WTC11 (cell line): ENCODE measurements around the gene TMEM54. TPM values are rescaled to one million over a fixed set of nuclear protein-coding genes. Genes with fewer than 3 reads are reported as not detected.

Experiments
- ATAC-seq: fragments of 200-7000 bp; cut with Tn5 transposase; 2 replicates; pipeline ENCODE4 v1.10.0; 2021; ENCODE audit warnings: mild to moderate bottlenecking, moderate library complexity
- CTCF ChIA-PET: fragments of 300-600 bp; sonication (Branson Sonifier 250); formaldehyde crosslinking; loops from one replicate; lab custom pipeline; 2021; ENCODE audit warnings: antibody characterized with exemption; lab: Charles Lee
- POLR2A ChIA-PET: fragments of 350-600 bp; sonication (Branson Sonifier 250); formaldehyde crosslinking; loops from one replicate; lab custom pipeline; 2021; ENCODE audit warnings: antibody characterized with exemption; lab: Charles Lee
- DNase-seq: peaks from one replicate; pipeline ENCODE4 v3.0.0; 2021; ENCODE audit warnings: low spot score
- H3K27ac Mint-ChIP-seq: 2 replicates; pipeline ENCODE4 v1.8.0; 2021; ENCODE audit warnings: mixed read lengths
- H3K27me3 Mint-ChIP-seq: 2 replicates; pipeline ENCODE4 v1.8.0; 2021; ENCODE audit warnings: low read depth, mild to moderate bottlenecking, moderate library complexity, mixed read lengths
- H3K36me3 Mint-ChIP-seq: 2 replicates; pipeline ENCODE4 v1.8.0; 2021; ENCODE audit warnings: mixed read lengths
- H3K4me1 Mint-ChIP-seq: 2 replicates; pipeline ENCODE4 v1.8.0; 2022; ENCODE audit warnings: mixed read lengths
- H3K4me3 Mint-ChIP-seq: 2 replicates; pipeline ENCODE4 v1.8.0; 2021; ENCODE audit warnings: mild to moderate bottlenecking, moderate library complexity, mixed read lengths
- H3K9me3 Mint-ChIP-seq: 2 replicates; pipeline ENCODE4 v1.8.0; 2021; ENCODE audit warnings: mixed read lengths
- CREM ChIP-seq: sonication (generic); formaldehyde crosslinking; IDR thresholded peaks from 2 replicates; pipeline ENCODE4 v1.8.1; 2022; ENCODE audit warnings: mild to moderate bottlenecking, missing genetic modification reagents, moderate library complexity
- FOXK1 ChIP-seq: sonication (generic); formaldehyde crosslinking; IDR thresholded peaks from 2 replicates; pipeline ENCODE4 v1.8.0; 2022; ENCODE audit warnings: mild to moderate bottlenecking, moderate library complexity, missing genetic modification reagents
- GABPB1 ChIP-seq: sonication (generic); formaldehyde crosslinking; IDR thresholded peaks from 2 replicates; pipeline ENCODE4 v1.8.1; 2023; ENCODE audit warnings: mild to moderate bottlenecking, missing genetic modification reagents
- GRHL2 ChIP-seq: fragments of 250-450 bp; sonication (Bioruptor Pico); IDR thresholded peaks from 2 replicates; pipeline ENCODE4 v1.8.0; 2022; ENCODE audit warnings: mild to moderate bottlenecking, moderate library complexity; ENCODE audit not compliant: insufficient replicate concordance, severe bottlenecking
- JAZF1 ChIP-seq: fragments of 250-450 bp; sonication (Bioruptor Pico); IDR thresholded peaks from 2 replicates; pipeline ENCODE4 v1.9.0; 2021; ENCODE audit warnings: moderate library complexity, mild to moderate bottlenecking, inconsistent platforms
- KAT7 ChIP-seq: sonication (generic); formaldehyde crosslinking; IDR thresholded peaks from 2 replicates; pipeline ENCODE4 v1.8.1; 2023; ENCODE audit warnings: missing genetic modification reagents, mild to moderate bottlenecking, borderline replicate concordance
- MYBL2 ChIP-seq: sonication (generic); formaldehyde crosslinking; IDR thresholded peaks from 2 replicates; pipeline ENCODE4 v1.8.1; 2023; ENCODE audit warnings: mild to moderate bottlenecking, moderate library complexity, missing genetic modification reagents
- NFATC4 ChIP-seq: fragments of 250-450 bp; sonication (Bioruptor Pico); IDR thresholded peaks from 2 replicates; pipeline ENCODE4 v1.9.0; 2021; ENCODE audit warnings: mild to moderate bottlenecking
- NFYB ChIP-seq: sonication (generic); formaldehyde crosslinking; conservative IDR thresholded peaks from 2 replicates; pipeline ENCODE4 v1.8.0; 2022; ENCODE audit warnings: low read depth, missing genetic modification reagents
- NR1H2 ChIP-seq: sonication (generic); formaldehyde crosslinking; IDR thresholded peaks from 2 replicates; pipeline ENCODE4 v1.9.0; 2021; ENCODE audit warnings: mild to moderate bottlenecking, moderate library complexity, missing genetic modification reagents
- NR3C1 ChIP-seq: sonication (generic); formaldehyde crosslinking; conservative IDR thresholded peaks from 2 replicates; pipeline ENCODE4 v1.8.1; 2023; ENCODE audit warnings: low read depth, mild to moderate bottlenecking, missing genetic modification reagents
- OVOL2 ChIP-seq: fragments of 250-450 bp; sonication (Bioruptor Pico); IDR thresholded peaks from 2 replicates; pipeline ENCODE4 v1.9.0; 2021; ENCODE audit warnings: mild to moderate bottlenecking, borderline replicate concordance
- PRRX2 ChIP-seq: fragments of 250-450 bp; sonication (Bioruptor Pico); IDR thresholded peaks from 2 replicates; pipeline ENCODE4 v1.8.0; 2021; ENCODE audit warnings: mild to moderate bottlenecking
- SMAD3 ChIP-seq: sonication (generic); formaldehyde crosslinking; IDR thresholded peaks from 2 replicates; pipeline ENCODE4 v1.8.0; 2022; ENCODE audit warnings: missing genetic modification reagents, mild to moderate bottlenecking, borderline replicate concordance
- TEAD4 ChIP-seq: sonication (generic); formaldehyde crosslinking; IDR thresholded peaks from 2 replicates; pipeline ENCODE4 v1.8.0; 2022; ENCODE audit warnings: mild to moderate bottlenecking, missing genetic modification reagents
- TP53 ChIP-seq: sonication (generic); formaldehyde crosslinking; IDR thresholded peaks from 2 replicates; pipeline ENCODE4 v1.8.1; 2023; ENCODE audit warnings: mild to moderate bottlenecking, missing genetic modification reagents
- ZBTB21 ChIP-seq: sonication (generic); formaldehyde crosslinking; IDR thresholded peaks from 2 replicates; pipeline ENCODE4 v1.8.1; 2023; ENCODE audit warnings: mild to moderate bottlenecking, missing genetic modification reagents, borderline replicate concordance
- ZNF232 ChIP-seq: sonication (generic); formaldehyde crosslinking; IDR thresholded peaks from 2 replicates; pipeline ENCODE4 v1.8.0; 2022; ENCODE audit warnings: mild to moderate bottlenecking, missing genetic modification reagents
- total RNA-seq: library from RNA; stranded (reverse); gene quantifications from 3 replicates; pipeline ENCODE4 v1.2.3, GENCODE V29; 2021
- TF ChIP-seq, protein P1 (sequence below): sonication (generic); formaldehyde crosslinking; conservative IDR thresholded peaks from 2 replicates; pipeline ENCODE4 v1.8.1; 2023; ENCODE audit warnings: mild to moderate bottlenecking, low read depth, missing genetic modification reagents, moderate library complexity
- TF ChIP-seq, protein P2 (sequence below): sonication (generic); formaldehyde crosslinking; IDR thresholded peaks from 2 replicates; pipeline ENCODE4 v1.8.0; 2022; ENCODE audit warnings: mild to moderate bottlenecking, missing genetic modification reagents
- TF ChIP-seq, protein P3 (sequence below): fragments of 250-450 bp; sonication (Bioruptor Pico); IDR thresholded peaks from 2 replicates; pipeline ENCODE4 v1.8.0; 2021; ENCODE audit warnings: mild to moderate bottlenecking
- TF ChIP-seq, protein P4 (sequence below): sonication (generic); formaldehyde crosslinking; IDR thresholded peaks from 2 replicates; pipeline ENCODE4 v1.8.1; 2023; ENCODE audit warnings: mild to moderate bottlenecking, missing genetic modification reagents, moderate library complexity
- TF ChIP-seq, protein P5 (sequence below): sonication (generic); formaldehyde crosslinking; IDR thresholded peaks from 2 replicates; pipeline ENCODE4 v1.8.1; 2022; ENCODE audit warnings: missing genetic modification reagents, borderline replicate concordance
- TF ChIP-seq, protein P6 (sequence below): fragments of 250-450 bp; sonication (Bioruptor Pico); IDR thresholded peaks from 2 replicates; pipeline ENCODE4 v1.9.0; 2021; ENCODE audit warnings: mild to moderate bottlenecking
- TF ChIP-seq, protein P7 (sequence below): sonication (generic); formaldehyde crosslinking; IDR thresholded peaks from 2 replicates; pipeline ENCODE4 v1.8.0; 2023; ENCODE audit warnings: missing genetic modification reagents

TMEM54 gene
- total RNA-seq, 1 experiment from 2014 or later: 20.7 TPM

DNA sequence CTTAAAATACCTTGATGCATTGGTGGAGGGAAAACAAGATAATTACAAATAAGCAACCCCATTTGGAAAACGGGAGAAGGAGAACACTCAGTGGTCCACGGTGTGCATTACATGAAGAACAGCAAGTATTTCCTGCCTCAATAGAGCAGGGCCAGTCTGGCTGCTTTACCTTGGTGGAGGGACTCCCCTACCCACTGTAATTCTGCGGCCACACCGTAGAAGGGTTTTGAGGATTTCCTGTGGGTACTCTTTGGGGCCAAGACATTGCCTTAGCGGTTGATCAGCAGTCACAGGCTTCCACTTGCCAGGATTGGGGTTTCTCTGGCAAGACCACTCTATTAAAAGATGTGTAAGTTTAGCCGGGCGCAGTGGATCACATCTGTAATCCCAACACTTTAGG lies 16.3 kb upstream of the TMEM54 start (continued):
- TF ChIP-seq, protein P1, sequence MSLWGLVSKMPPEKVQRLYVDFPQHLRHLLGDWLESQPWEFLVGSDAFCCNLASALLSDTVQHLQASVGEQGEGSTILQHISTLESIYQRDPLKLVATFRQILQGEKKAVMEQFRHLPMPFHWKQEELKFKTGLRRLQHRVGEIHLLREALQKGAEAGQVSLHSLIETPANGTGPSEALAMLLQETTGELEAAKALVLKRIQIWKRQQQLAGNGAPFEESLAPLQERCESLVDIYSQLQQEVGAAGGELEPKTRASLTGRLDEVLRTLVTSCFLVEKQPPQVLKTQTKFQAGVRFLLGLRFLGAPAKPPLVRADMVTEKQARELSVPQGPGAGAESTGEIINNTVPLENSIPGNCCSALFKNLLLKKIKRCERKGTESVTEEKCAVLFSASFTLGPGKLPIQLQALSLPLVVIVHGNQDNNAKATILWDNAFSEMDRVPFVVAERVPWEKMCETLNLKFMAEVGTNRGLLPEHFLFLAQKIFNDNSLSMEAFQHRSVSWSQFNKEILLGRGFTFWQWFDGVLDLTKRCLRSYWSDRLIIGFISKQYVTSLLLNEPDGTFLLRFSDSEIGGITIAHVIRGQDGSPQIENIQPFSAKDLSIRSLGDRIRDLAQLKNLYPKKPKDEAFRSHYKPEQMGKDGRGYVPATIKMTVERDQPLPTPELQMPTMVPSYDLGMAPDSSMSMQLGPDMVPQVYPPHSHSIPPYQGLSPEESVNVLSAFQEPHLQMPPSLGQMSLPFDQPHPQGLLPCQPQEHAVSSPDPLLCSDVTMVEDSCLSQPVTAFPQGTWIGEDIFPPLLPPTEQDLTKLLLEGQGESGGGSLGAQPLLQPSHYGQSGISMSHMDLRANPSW (CRISPR knock-in tag): no peak
- TF ChIP-seq TEAD4 (CRISPR knock-in tag) (no peak), FOXK1 (CRISPR knock-in tag) (no peak), OVOL2 (no peak), JAZF1 (CRISPR knock-in tag) (no peak)

DNA sequence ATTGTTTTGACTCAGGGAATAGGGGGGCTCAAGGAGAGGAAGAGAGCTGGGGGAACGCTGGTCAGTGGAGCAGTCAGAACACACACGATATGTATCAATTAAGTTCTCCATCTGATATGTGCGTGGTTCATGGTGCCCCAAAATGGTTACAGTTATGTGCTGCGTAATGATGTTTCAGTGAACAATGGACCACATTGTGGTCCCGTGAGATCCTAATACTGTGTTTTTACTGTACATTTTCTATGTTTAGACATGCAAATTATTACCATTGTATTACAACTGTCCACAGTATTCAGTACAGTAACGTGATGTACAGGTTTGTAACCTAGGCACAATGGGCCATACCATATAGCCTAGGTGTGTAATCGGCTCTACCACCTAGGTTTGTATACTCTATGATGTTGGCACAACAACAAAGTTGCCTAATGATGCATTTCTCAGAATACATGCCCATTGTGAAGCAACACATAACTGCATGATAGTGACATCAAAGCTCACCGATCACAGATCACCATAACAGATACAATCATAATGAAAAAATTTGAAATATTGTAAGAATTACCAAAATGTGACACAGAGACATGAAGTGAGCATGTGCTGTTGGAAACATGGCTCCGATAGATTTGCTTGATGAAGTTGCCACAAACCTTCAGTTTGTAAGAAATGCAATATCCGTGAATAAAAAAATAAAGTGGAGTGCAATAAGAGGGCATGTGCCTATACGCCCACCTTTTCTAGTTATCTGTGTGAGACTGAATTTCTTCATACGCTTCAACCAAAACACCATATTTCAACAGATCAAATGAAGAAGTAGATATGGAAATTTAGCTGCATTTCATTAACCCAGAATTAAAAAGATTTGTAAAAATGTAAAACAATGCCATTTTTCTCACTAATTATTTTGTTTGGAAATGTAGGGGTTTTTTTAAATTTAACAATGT lies 14.8 kb upstream of the TMEM54 start:
- Mint-ChIP-seq H3K27me3 (peaks cover 4% of the 10 kb centered on the region), H3K4me3 (no peak overlapping the region), H3K36me3 (no peaks in the 10 kb centered on the region), H3K27ac (no peak overlapping the region), H3K4me1 (peaks cover 2% of the 10 kb centered on the region; the same call in 1 of the 2 replicates), H3K9me3 (no peaks in the 10 kb centered on the region)
- ChIA-PET POLR2A (interaction anchor here (0.7 kb wide), 1 partner anchor 45 kb away, joined by 4 read pairs; no protein-coding TSS in a partner anchor), CTCF (interaction anchor here (1.2 to 2.0 kb wide), 2 partner anchors 39 to 170 kb away, joined by 3 to 8 read pairs; no protein-coding TSS in a partner anchor)
- ATAC-seq: no peak
- DNase-seq: no peak
- no peak for TF ChIP-seq ZNF232 (CRISPR knock-in tag)
- no peak for TF ChIP-seq GRHL2 (CRISPR knock-in tag)
- TF ChIP-seq NR3C1 (CRISPR knock-in tag): no peak
- TF ChIP-seq, protein P2, sequence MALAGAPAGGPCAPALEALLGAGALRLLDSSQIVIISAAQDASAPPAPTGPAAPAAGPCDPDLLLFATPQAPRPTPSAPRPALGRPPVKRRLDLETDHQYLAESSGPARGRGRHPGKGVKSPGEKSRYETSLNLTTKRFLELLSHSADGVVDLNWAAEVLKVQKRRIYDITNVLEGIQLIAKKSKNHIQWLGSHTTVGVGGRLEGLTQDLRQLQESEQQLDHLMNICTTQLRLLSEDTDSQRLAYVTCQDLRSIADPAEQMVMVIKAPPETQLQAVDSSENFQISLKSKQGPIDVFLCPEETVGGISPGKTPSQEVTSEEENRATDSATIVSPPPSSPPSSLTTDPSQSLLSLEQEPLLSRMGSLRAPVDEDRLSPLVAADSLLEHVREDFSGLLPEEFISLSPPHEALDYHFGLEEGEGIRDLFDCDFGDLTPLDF (CRISPR knock-in tag): no peak
- TF ChIP-seq KAT7 (CRISPR knock-in tag): no peak
- TF ChIP-seq, protein P3, sequence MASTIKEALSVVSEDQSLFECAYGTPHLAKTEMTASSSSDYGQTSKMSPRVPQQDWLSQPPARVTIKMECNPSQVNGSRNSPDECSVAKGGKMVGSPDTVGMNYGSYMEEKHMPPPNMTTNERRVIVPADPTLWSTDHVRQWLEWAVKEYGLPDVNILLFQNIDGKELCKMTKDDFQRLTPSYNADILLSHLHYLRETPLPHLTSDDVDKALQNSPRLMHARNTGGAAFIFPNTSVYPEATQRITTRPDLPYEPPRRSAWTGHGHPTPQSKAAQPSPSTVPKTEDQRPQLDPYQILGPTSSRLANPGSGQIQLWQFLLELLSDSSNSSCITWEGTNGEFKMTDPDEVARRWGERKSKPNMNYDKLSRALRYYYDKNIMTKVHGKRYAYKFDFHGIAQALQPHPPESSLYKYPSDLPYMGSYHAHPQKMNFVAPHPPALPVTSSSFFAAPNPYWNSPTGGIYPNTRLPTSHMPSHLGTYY (CRISPR knock-in tag): no peak
- no peak for TF ChIP-seq GABPB1 (CRISPR knock-in tag)

DNA sequence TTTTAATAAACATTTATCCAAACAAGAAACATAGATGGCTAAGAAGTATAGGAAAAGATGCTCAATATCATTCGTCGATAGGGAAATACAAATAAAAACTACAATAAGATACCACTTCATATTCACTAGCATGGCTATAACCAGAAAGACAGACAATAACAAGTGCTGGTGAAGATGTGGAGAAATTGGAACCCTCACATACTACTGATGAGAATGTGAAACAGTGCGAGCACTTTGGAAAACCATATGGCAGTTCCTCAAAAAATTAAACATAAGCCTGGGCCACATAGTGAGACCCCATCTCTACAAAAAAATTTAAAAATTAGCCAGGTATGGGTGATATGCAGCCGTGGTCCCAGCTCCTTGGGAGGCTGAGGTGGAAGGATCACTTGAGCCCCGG lies 9.1 kb upstream of the TMEM54 start:
- Mint-ChIP-seq H3K9me3 (peaks cover 6% of the 10 kb centered on the region), H3K4me1 (no peaks in the 10 kb centered on the region), H3K36me3 (no peaks in the 10 kb centered on the region), H3K27ac (no peak overlapping the region), H3K27me3 (peaks cover 9% of the 10 kb centered on the region), H3K4me3 (no peak overlapping the region)
- CTCF ChIA-PET: no interaction called here
- DNase-seq (no peak), ATAC-seq (no peak)
- POLR2A ChIA-PET: no interaction called here
- TF ChIP-seq, protein P4, sequence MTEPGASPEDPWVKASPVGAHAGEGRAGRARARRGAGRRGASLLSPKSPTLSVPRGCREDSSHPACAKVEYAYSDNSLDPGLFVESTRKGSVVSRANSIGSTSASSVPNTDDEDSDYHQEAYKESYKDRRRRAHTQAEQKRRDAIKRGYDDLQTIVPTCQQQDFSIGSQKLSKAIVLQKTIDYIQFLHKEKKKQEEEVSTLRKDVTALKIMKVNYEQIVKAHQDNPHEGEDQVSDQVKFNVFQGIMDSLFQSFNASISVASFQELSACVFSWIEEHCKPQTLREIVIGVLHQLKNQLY (CRISPR knock-in tag): no peak
- no peak for TF ChIP-seq MYBL2 (CRISPR knock-in tag)
- TF ChIP-seq, protein P5, sequence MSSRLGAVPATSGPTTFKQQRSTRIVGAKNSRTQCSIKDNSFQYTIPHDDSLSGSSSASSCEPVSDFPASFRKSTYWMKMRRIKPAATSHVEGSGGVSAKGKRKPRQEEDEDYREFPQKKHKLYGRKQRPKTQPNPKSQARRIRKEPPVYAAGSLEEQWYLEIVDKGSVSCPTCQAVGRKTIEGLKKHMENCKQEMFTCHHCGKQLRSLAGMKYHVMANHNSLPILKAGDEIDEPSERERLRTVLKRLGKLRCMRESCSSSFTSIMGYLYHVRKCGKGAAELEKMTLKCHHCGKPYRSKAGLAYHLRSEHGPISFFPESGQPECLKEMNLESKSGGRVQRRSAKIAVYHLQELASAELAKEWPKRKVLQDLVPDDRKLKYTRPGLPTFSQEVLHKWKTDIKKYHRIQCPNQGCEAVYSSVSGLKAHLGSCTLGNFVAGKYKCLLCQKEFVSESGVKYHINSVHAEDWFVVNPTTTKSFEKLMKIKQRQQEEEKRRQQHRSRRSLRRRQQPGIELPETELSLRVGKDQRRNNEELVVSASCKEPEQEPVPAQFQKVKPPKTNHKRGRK (CRISPR knock-in tag): no peak
- TF ChIP-seq PRRX2: no peak
- TF ChIP-seq NFYB (CRISPR knock-in tag): no peak
- TF ChIP-seq NFATC4 (CRISPR knock-in tag): no peak
- TF ChIP-seq TP53 (CRISPR knock-in tag): no peak
- no peak for TF ChIP-seq SMAD3 (CRISPR knock-in tag)
- no peak for TF ChIP-seq NR1H2 (CRISPR knock-in tag)
- TF ChIP-seq, protein P6, sequence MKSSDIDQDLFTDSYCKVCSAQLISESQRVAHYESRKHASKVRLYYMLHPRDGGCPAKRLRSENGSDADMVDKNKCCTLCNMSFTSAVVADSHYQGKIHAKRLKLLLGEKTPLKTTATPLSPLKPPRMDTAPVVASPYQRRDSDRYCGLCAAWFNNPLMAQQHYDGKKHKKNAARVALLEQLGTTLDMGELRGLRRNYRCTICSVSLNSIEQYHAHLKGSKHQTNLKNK: no peak
- TF ChIP-seq, protein P7, sequence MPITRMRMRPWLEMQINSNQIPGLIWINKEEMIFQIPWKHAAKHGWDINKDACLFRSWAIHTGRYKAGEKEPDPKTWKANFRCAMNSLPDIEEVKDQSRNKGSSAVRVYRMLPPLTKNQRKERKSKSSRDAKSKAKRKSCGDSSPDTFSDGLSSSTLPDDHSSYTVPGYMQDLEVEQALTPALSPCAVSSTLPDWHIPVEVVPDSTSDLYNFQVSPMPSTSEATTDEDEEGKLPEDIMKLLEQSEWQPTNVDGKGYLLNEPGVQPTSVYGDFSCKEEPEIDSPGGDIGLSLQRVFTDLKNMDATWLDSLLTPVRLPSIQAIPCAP (CRISPR knock-in tag): no peak
- TF ChIP-seq CREM (CRISPR knock-in tag): no peak
- TF ChIP-seq ZBTB21 (CRISPR knock-in tag): no peak
